CD4-positive, alpha-beta memory T cell (primary cell): ENCODE measurements around the gene OGDHL. TPM values are rescaled to one million over a fixed set of nuclear protein-coding genes. Genes with fewer than 3 reads are reported as not detected.
"Not testable (repeated sequence)": the region's sequence is repeated elsewhere in the genome, so short reads cannot be mapped to it uniquely, and the experiment has no call there.

Experiments used
- CTCF ChIA-PET: fragments of 350-600 bp; sonication (Branson Sonifier 250); formaldehyde crosslinking; loops from one replicate; lab custom pipeline; 2021; ENCODE audit warnings: inconsistent platforms; ENCODE audit not compliant: partially characterized antibody; lab: Charles Lee
- POLR2A ChIA-PET: fragments of 350-600 bp; sonication (Branson Sonifier 250); formaldehyde crosslinking; loops from one replicate; lab custom pipeline; 2021; ENCODE audit not compliant: partially characterized antibody; lab: Charles Lee
- DNase-seq, 5 donors: peaks; one replicate each; pipeline versions ENCODE4 v3.0.0 to v3.0.0-alpha.2; 2020 to 2022; ENCODE audit warnings: mixed read lengths in 1 of 5
- H3K27ac ChIP-seq: one replicate; pipeline ENCODE4 v1.7.0; 2013; ENCODE audit warnings: low read depth, low read length
- H3K27me3 ChIP-seq: 2 replicates; pipeline ENCODE4 v1.7.0; 2013; ENCODE audit warnings: mild to moderate bottlenecking, low read length, moderate library complexity; ENCODE audit not compliant: insufficient read depth
- H3K36me3 ChIP-seq: 2 replicates; pipeline ENCODE4 v1.7.0; 2013; ENCODE audit warnings: mild to moderate bottlenecking, low read length, moderate library complexity; ENCODE audit not compliant: insufficient read depth
- H3K4me1 ChIP-seq: 2 replicates; pipeline ENCODE4 v1.7.0; 2013; ENCODE audit warnings: mild to moderate bottlenecking, low read length, moderate library complexity; ENCODE audit not compliant: insufficient read depth
- H3K4me3 ChIP-seq, 2 donors: one replicate each; pipeline ENCODE4 v1.7.0; 2013; ENCODE audit warnings: low read length in 2 of 2, mild to moderate bottlenecking in 1 of 2
- H3K9me3 ChIP-seq, 2 donors: one replicate each; pipeline ENCODE4 v1.7.0; 2013; ENCODE audit warnings: low read length in 2 of 2, control low read depth in 1 of 2; ENCODE audit not compliant: control insufficient read depth in 1 of 2
- H3K27ac Mint-ChIP-seq, 7 donors: one replicate each; pipeline ENCODE4 v1.8.0; 2020 to 2021; ENCODE audit warnings: mixed read lengths in 7 of 7, mild to moderate bottlenecking in 6 of 7, inconsistent platforms in 3 of 7, moderate library complexity in 3 of 7
- H3K27me3 Mint-ChIP-seq, 2 donors: one replicate each; pipeline ENCODE4 v1.8.0; 2020 to 2021; ENCODE audit warnings: mixed read lengths in 2 of 2
- H3K36me3 Mint-ChIP-seq, 2 donors: one replicate each; pipeline ENCODE4 v1.8.0; 2020 to 2021; ENCODE audit warnings: mixed read lengths in 2 of 2, inconsistent platforms in 1 of 2, mild to moderate bottlenecking in 1 of 2
- H3K4me1 Mint-ChIP-seq, 4 donors: one replicate each; pipeline ENCODE4 v1.8.0; 2020 to 2021; ENCODE audit warnings: mixed read lengths in 4 of 4, mild to moderate bottlenecking in 1 of 4
- H3K4me3 Mint-ChIP-seq, 8 donors: one replicate each; pipeline ENCODE4 v1.8.0; 2020 to 2021; ENCODE audit warnings: mixed read lengths in 8 of 8, mild to moderate bottlenecking in 7 of 8, moderate library complexity in 6 of 8, inconsistent platforms in 3 of 8
- H3K9me3 Mint-ChIP-seq, 8 donors: one replicate each; pipeline ENCODE4 v1.8.0; 2020 to 2021; ENCODE audit warnings: mixed read lengths in 8 of 8, mild to moderate bottlenecking in 5 of 8, inconsistent platforms in 3 of 8, moderate library complexity in 1 of 8
- intact Hi-C: fragments of 100-400 bp; cut with micrococcal nuclease; formaldehyde crosslinking; loops from one replicate; pipeline ENCODE4 v1.15.1; 2023
- polyA plus RNA-seq, 2 donors: library from polyadenylated mRNA; unstranded; fragments of 300-500 nt; fragmentation: Illumina TruSeq; gene quantifications; one replicate each; pipeline ENCODE4 v1.2.3, GENCODE V29; 2021
- total RNA-seq, 2 experiments: library from RNA; stranded (reverse); gene quantifications; one replicate each; pipeline ENCODE4 v1.2.3, GENCODE V29; 2021

OGDHL gene
- total and polyA plus RNA-seq, 4 experiments from 2014 or later, result not detected

- Histone ChIP-seq H3K4me3 (no peak overlapping the region), H3K36me3 (no peaks in the 10 kb centered on the region), H3K4me1 (no peaks in the 10 kb centered on the region), H3K9me3 (no peaks in the 10 kb centered on the region), H3K27ac (no peak overlapping the region), H3K27me3 (no peaks in the 10 kb centered on the region)
- Mint-ChIP-seq H3K4me3 (no peak overlapping the region), H3K27me3 (peaks cover 7 to 13% of the 10 kb centered on the region in 2 donors), H3K36me3 (no peaks in the 10 kb centered on the region), H3K27ac (no peak overlapping the region), H3K4me1 (no peaks in the 10 kb centered on the region), H3K9me3 (peaks cover 0 to 6% (median under 1%) of the 10 kb centered on the region in 8 donors)
- POLR2A ChIA-PET, result no interaction called here
- intact Hi-C loops, result no loop called here
- DNase-seq, result no peak
- CTCF ChIA-PET, result no interaction called here
These were observed 16.1 kb upstream of the OGDHL start for GRCh38 chr10:49778197-49778596.

- no peak for DNase-seq
- ChIA-PET CTCF (no interaction called here), POLR2A (no interaction called here)
- no peak overlapping the region for H3K27ac ChIP-seq
- H3K36me3 ChIP-seq, result no peaks in the 10 kb centered on the region
- H3K4me3 ChIP-seq, result no peak overlapping the region
- H3K9me3 Mint-ChIP-seq, result peaks cover 0 to 6% (median under 1%) of the 10 kb centered on the region in 8 donors
- no peaks in the 10 kb centered on the region for H3K27me3 ChIP-seq
- no peaks in the 10 kb centered on the region for H3K9me3 ChIP-seq
- H3K36me3 Mint-ChIP-seq, result no peaks in the 10 kb centered on the region
- no peak overlapping the region for H3K4me3 Mint-ChIP-seq
- H3K27me3 Mint-ChIP-seq, result peaks cover 9 to 16% of the 10 kb centered on the region in 2 donors
- H3K27ac Mint-ChIP-seq, result no peak overlapping the region
- H3K4me1 Mint-ChIP-seq, result no peaks in the 10 kb centered on the region
- H3K4me1 ChIP-seq, result no peaks in the 10 kb centered on the region
- intact Hi-C loops, result no loop called here
These were observed 14.7 kb upstream of the OGDHL start for GRCh38 chr10:49776851-49777250.

- ChIA-PET POLR2A (no interaction called here), CTCF (no interaction called here)
- H3K36me3 Mint-ChIP-seq, result no peaks in the 10 kb centered on the region
- H3K9me3 ChIP-seq, result no peaks in the 10 kb centered on the region
- peaks cover 0 to 6% (median under 1%) of the 10 kb centered on the region in 8 donors for H3K9me3 Mint-ChIP-seq
- peaks cover 19 to 20% of the 10 kb centered on the region in 2 donors for H3K27me3 Mint-ChIP-seq
- no peaks in the 10 kb centered on the region for H3K27me3 ChIP-seq
- intact Hi-C loops, result no loop called here
- H3K4me1 Mint-ChIP-seq, result peaks cover 0 to 3% (median 1%) of the 10 kb centered on the region in 4 donors
- no peak overlapping the region for H3K4me3 Mint-ChIP-seq
- no peaks in the 10 kb centered on the region for H3K4me1 ChIP-seq
- H3K27ac Mint-ChIP-seq, result no peak overlapping the region
- no peak overlapping the region for H3K27ac ChIP-seq
- no peaks in the 10 kb centered on the region for H3K36me3 ChIP-seq
- H3K4me3 ChIP-seq, result no peak overlapping the region
- DNase-seq, result no peak
These were observed 12.9 kb upstream of the OGDHL start for GRCh38 chr10:49775014-49775413.

- H3K9me3 Mint-ChIP-seq, H3K4me3 Mint-ChIP-seq, POLR2A ChIA-PET, CTCF ChIA-PET, H3K36me3 ChIP-seq, H3K36me3 Mint-ChIP-seq, H3K27ac ChIP-seq, intact Hi-C loops, DNase-seq, H3K4me3 ChIP-seq, H3K4me1 Mint-ChIP-seq, H3K9me3 ChIP-seq, H3K27ac Mint-ChIP-seq, H3K27me3 ChIP-seq, H3K4me1 ChIP-seq: not testable (repeated sequence)
- H3K27me3 Mint-ChIP-seq, result peaks cover 22 to 23% of the 10 kb centered on the region in 2 donors
These were observed 10.8 kb upstream of the OGDHL start for GRCh38 chr10:49772944-49773343.

- H3K9me3 ChIP-seq, H3K4me1 ChIP-seq, CTCF ChIA-PET, H3K27ac Mint-ChIP-seq, POLR2A ChIA-PET, H3K36me3 Mint-ChIP-seq, H3K27ac ChIP-seq, intact Hi-C loops, H3K36me3 ChIP-seq, H3K4me3 ChIP-seq, H3K27me3 ChIP-seq, DNase-seq, H3K4me3 Mint-ChIP-seq, H3K4me1 Mint-ChIP-seq: not testable (repeated sequence)
- peaks cover 28 to 34% of the 10 kb centered on the region in 2 donors for H3K27me3 Mint-ChIP-seq
- peaks cover 0 to 10% (median 7%) of the 10 kb centered on the region in 8 donors for H3K9me3 Mint-ChIP-seq
These were observed 8.9 kb upstream of the OGDHL start for GRCh38 chr10:49771046-49771445.

- no peak overlapping the region for H3K4me3 Mint-ChIP-seq
- no peaks in the 10 kb centered on the region for H3K36me3 ChIP-seq
- no peaks in the 10 kb centered on the region for H3K4me1 ChIP-seq
- ChIA-PET CTCF (no interaction called here), POLR2A (no interaction called here)
- peaks cover 0 to 3% of the 10 kb centered on the region in 2 donors for H3K9me3 ChIP-seq
- intact Hi-C loops, result no loop called here
- no peak for DNase-seq
- peaks cover 0 to 10% (median 7%) of the 10 kb centered on the region in 8 donors for H3K9me3 Mint-ChIP-seq
- H3K27me3 ChIP-seq, result no peaks in the 10 kb centered on the region
- peaks cover 25 to 32% of the 10 kb centered on the region in 2 donors for H3K27me3 Mint-ChIP-seq
- peaks cover 0 to 3% (median 1%) of the 10 kb centered on the region in 4 donors for H3K4me1 Mint-ChIP-seq
- no peak overlapping the region for H3K27ac ChIP-seq
- no peaks in the 10 kb centered on the region for H3K36me3 Mint-ChIP-seq
- H3K4me3 ChIP-seq, result no peak overlapping the region
- H3K27ac Mint-ChIP-seq, result no peak overlapping the region
These were observed 7.6 kb upstream of the OGDHL start for GRCh38 chr10:49769692-49770091.

GRCh38 chr10:49768731-49769130, 6.6 kb upstream of the OGDHL start:
- H3K9me3 ChIP-seq, result peaks cover 0 to 3% of the 10 kb centered on the region in 2 donors

GRCh38 chr10:49768329-49768728, 6.2 kb upstream of the OGDHL start:
- no peaks in the 10 kb centered on the region for H3K27me3 ChIP-seq
- Mint-ChIP-seq H3K27me3 (peaks cover 29 to 31% of the 10 kb centered on the region in 2 donors), H3K27ac (no peak overlapping the region), H3K4me3 (no peak overlapping the region), H3K4me1 (peaks cover 0 to 3% (median 1%) of the 10 kb centered on the region in 4 donors), H3K36me3 (no peaks in the 10 kb centered on the region), H3K9me3 (peaks cover 0 to 12% (median 7%) of the 10 kb centered on the region in 8 donors)
- H3K4me1 ChIP-seq, result no peaks in the 10 kb centered on the region
- H3K36me3 ChIP-seq, result no peaks in the 10 kb centered on the region
- no peak for DNase-seq
- H3K27ac ChIP-seq, result no peak overlapping the region
- peaks cover 0 to 3% of the 10 kb centered on the region in 2 donors for H3K9me3 ChIP-seq
- ChIA-PET CTCF (no interaction called here), POLR2A (no interaction called here)
- H3K4me3 ChIP-seq, result no peak overlapping the region
- intact Hi-C loops, result no loop called here

More at GRCh38 chr10:49768731-49769130, 6.6 kb upstream of the OGDHL start:
- H3K27me3 Mint-ChIP-seq, result peaks cover 25 to 31% of the 10 kb centered on the region in 2 donors
- intact Hi-C loops, result no loop called here
- Histone ChIP-seq H3K4me1 (no peaks in the 10 kb centered on the region), H3K4me3 (no peak overlapping the region), H3K27me3 (no peaks in the 10 kb centered on the region), H3K36me3 (no peaks in the 10 kb centered on the region), H3K27ac (no peak overlapping the region)
- no peak overlapping the region for H3K4me3 Mint-ChIP-seq
- CTCF ChIA-PET, result no interaction called here
- peaks cover 0 to 3% (median 1%) of the 10 kb centered on the region in 4 donors for H3K4me1 Mint-ChIP-seq
- POLR2A ChIA-PET, result no interaction called here
- H3K27ac Mint-ChIP-seq, result no peak overlapping the region
- H3K9me3 Mint-ChIP-seq, result peaks cover 0 to 10% (median 7%) of the 10 kb centered on the region in 8 donors
- no peaks in the 10 kb centered on the region for H3K36me3 Mint-ChIP-seq
- no peak for DNase-seq
